ENCODE measurements around the gene SNORC.

Gene SNORC

DNA sequence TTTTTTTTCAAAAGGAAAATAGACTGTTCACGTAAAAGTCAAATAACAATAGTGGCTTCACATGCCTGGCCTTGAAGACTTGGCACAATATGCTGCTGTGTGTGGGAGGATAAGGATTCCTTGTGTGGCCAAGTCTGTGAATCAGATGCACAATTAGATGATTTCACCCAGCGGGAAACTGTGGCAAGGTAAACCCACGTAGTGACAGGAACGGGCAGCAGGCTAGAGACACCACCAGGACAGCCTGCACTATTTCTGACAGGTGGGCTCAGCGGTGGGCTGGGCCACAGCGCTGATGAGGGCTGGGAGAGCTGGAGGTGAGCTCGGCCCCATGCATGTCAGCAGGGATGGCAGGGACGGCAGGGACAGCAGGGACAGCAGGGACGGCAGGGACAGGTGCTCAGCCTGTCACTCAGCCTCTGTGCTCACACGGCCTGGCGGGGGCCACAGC, 21.6 kb downstream of the SNORC start:
- H3K4me1 ChIP-seq (ENCODE audit: control insufficient read depth in 1 of 2, insufficient read depth in 1 of 2, low read depth in 1 of 2, low read length in 1 of 2): no peaks in the 10 kb centered on the region
- H3K27me3 ChIP-seq: peaks cover 18% of the 10 kb centered on the region
- no peak for TF ChIP-seq CTCF (IDR thresholded peaks at IDR 0.05)
- H3K4me3 ChIP-seq (ENCODE audit: low read depth in 1 of 2, low read length in 1 of 2): no peak overlapping the region
- H3K27ac ChIP-seq: no peak overlapping the region
- H3K36me3 ChIP-seq: no peaks in the 10 kb centered on the region
- H3K9me3 ChIP-seq: no peaks in the 10 kb centered on the region

- H3K27ac ChIP-seq: no peak overlapping the region
- no peaks in the 10 kb centered on the region for H3K36me3 ChIP-seq
- H3K4me3 ChIP-seq (ENCODE audit: low read depth in 1 of 2, low read length in 1 of 2): no peak overlapping the region
- no peaks in the 10 kb centered on the region for H3K4me1 ChIP-seq (ENCODE audit: control insufficient read depth in 1 of 2, insufficient read depth in 1 of 2, low read depth in 1 of 2, low read length in 1 of 2)
- H3K27me3 ChIP-seq: peaks cover 18% of the 10 kb centered on the region
- no peaks in the 10 kb centered on the region for H3K9me3 ChIP-seq
- no peak for TF ChIP-seq CTCF (IDR thresholded peaks at IDR 0.05)
These were observed 22.2 kb downstream of the SNORC start for GRCh38 chr2:232892221-232892620.

DNA sequence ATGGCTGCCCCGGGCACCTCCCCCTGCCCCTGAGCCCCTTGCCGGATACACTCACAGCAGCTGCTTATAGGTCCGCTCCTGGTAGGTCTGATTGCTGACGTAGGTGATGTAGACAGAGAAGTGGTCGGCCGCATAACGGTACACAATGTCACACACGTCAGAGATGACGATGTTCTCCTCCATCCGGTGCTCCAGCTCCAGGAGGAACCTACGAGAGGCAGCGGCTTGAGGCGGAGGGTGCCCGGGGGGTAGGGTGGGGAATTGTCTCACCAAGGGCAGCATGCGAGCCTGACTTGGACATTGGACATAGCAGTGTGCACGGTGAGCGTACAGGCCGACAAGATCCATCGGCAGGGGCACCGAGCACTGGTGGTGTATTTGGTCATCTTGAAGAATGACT, 22.8 kb downstream of the SNORC start:
- Histone ChIP-seq H3K27me3 (peaks cover 18% of the 10 kb centered on the region), H3K9me3 (no peaks in the 10 kb centered on the region), H3K36me3 (no peaks in the 10 kb centered on the region), H3K4me3 (ENCODE audit: low read depth in 1 of 2, low read length in 1 of 2) (no peak overlapping the region), H3K4me1 (ENCODE audit: control insufficient read depth in 1 of 2, insufficient read depth in 1 of 2, low read depth in 1 of 2, low read length in 1 of 2) (no peaks in the 10 kb centered on the region), H3K27ac (no peak overlapping the region)
- no peak for TF ChIP-seq CTCF (IDR thresholded peaks at IDR 0.05)

DNA sequence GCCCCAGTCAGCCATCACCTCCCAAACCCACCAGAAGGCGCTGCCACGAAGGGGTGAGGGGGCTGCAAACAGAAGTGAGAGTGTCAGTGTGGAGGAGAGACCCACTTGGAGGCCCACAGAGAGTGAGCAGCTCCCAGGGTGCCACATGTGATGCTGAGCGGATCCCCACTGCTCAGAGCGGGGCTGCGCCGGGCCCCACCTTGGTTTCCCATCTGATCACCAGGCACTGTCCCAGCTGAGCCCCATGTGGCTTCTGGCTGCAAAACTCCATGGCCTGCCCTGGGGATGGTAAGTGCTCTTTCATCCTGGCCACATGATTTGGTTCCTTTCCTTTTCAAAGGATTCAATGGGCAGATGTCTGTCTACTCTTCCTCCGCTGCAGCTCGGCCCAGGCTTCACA, 23.8 kb downstream of the SNORC start:
- H3K4me1 ChIP-seq (ENCODE audit: control insufficient read depth in 1 of 2, insufficient read depth in 1 of 2, low read depth in 1 of 2, low read length in 1 of 2): no peaks in the 10 kb centered on the region
- no peaks in the 10 kb centered on the region for H3K9me3 ChIP-seq
- no peak overlapping the region for H3K27ac ChIP-seq
- peaks cover 18% of the 10 kb centered on the region for H3K27me3 ChIP-seq
- TF ChIP-seq CTCF (IDR thresholded peaks at IDR 0.05): no peak
- H3K4me3 ChIP-seq (ENCODE audit: low read depth in 1 of 2, low read length in 1 of 2): no peak overlapping the region
- H3K36me3 ChIP-seq: no peaks in the 10 kb centered on the region

DNA sequence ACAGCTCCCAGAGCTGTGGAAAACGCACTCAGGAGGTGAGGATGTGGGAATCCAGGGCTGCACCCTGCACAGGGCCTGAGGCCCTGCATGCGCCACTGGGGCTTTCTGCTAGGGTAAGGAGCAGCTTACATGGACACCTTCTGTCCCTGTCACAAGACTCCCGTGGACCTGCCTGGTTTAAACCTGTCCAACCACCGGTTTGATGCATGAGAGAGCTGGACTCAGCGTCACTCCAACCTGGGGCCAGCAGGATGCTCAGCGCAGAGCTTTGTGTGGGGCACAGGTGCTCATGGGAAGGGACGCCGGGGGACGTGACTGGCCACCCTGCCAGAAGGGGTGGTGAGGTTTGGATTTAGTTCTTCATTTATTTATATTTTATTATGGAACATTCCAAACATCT, 24.2 kb downstream of the SNORC start:
- peaks cover 18% of the 10 kb centered on the region for H3K27me3 ChIP-seq
- H3K4me1 ChIP-seq (ENCODE audit: control insufficient read depth in 1 of 2, insufficient read depth in 1 of 2, low read depth in 1 of 2, low read length in 1 of 2): no peaks in the 10 kb centered on the region
- H3K27ac ChIP-seq: no peak overlapping the region

More for the DNA sequence above, 24.2 kb downstream of the SNORC start:
- Histone ChIP-seq H3K4me3 (ENCODE audit: low read depth in 1 of 2, low read length in 1 of 2) (no peak overlapping the region), H3K9me3 (no peaks in the 10 kb centered on the region), H3K36me3 (no peaks in the 10 kb centered on the region)
- TF ChIP-seq CTCF (IDR thresholded peaks at IDR 0.05): no peak
